Uterus (tissue), 4 donors: ENCODE measurements around the gene C17orf114. TPM values are rescaled to one million over a fixed set of nuclear protein-coding genes. Genes with fewer than 3 reads are reported as not detected.

Experiments
- DNase-seq, 2 donors: peaks; one replicate each; pipeline ENCODE4 v3.0.0-alpha.2; 2019 to 2020
- H3K27ac ChIP-seq, 2 donors: fragments of 200-600 bp; sonication (generic); 1 replicate in 1 of 2; 2 replicates in 1 of 2; pipeline ENCODE4 v1.5.1; 2016 to 2018
- H3K27me3 ChIP-seq, 2 donors: fragments of 200-600 bp; sonication (generic); one replicate each; pipeline ENCODE4 v1.5.1; 2018 to 2019; ENCODE audit warnings: control low read depth in 1 of 2
- H3K36me3 ChIP-seq, 2 donors: fragments of 200-600 bp; sonication (generic); one replicate each; pipeline ENCODE4 v1.5.1; 2019; ENCODE audit warnings: control low read depth in 1 of 2
- H3K4me1 ChIP-seq, 2 donors: fragments of 200-600 bp; sonication (generic); one replicate each; pipeline ENCODE4 v1.5.1; 2018 to 2019; ENCODE audit warnings: control low read depth in 1 of 2
- H3K4me3 ChIP-seq, 2 donors: fragments of 200-600 bp; sonication (generic); 1 replicate in 1 of 2; 2 replicates in 1 of 2; pipeline ENCODE4 v1.5.1; 2018 to 2019; ENCODE audit warnings: mild to moderate bottlenecking in 1 of 2
- H3K9me3 ChIP-seq, 2 donors: fragments of 200-600 bp; sonication (generic); one replicate each; pipeline ENCODE4 v1.5.1; 2019; ENCODE audit warnings: control low read depth in 1 of 2
- CTCF ChIP-seq, 4 experiments: fragments of 200-600 bp in 2 of 4; fragments of 450-650 bp in 2 of 4; sonication (generic) in 2 of 4; IDR thresholded peaks; one replicate each; pipeline ENCODE4 v1.5.1; 2016 to 2019; ENCODE audit warnings: antibody characterized with exemption in 4 of 4, mild to moderate bottlenecking in 2 of 4, moderate library complexity in 1 of 4
- POLR2A ChIP-seq, 2 donors: fragments of 450-650 bp; IDR thresholded peaks; one replicate each; pipeline ENCODE4 v1.6.1; 2016; ENCODE audit warnings: antibody characterized with exemption in 2 of 2, mild to moderate bottlenecking in 1 of 2, moderate library complexity in 1 of 2
- intact Hi-C: fragments of 100-400 bp; cut with DNase I; formaldehyde crosslinking; loops from one replicate; pipeline ENCODE4 v1.15.1; 2023; ENCODE audit warnings: low total_unique reads
- total RNA-seq, 4 donors: library from RNA; depleted of rRNA in 3 of 4; stranded (reverse); fragments of >200 nt in 3 of 4; gene quantifications; one replicate each; pipeline versions ENCODE4 v1.1.0 to v1.2.4, GENCODE V29; 2014 to 2023
- donor health status: DM: yes; HTN: yes; CAD: no.

Gene C17orf114

GRCh38 chr17:4759776-4760236, 42.3 kb downstream of the C17orf114 start:
- no peak for DNase-seq
- no peak overlapping the region for H3K27ac ChIP-seq
- H3K4me3 ChIP-seq, result no peak overlapping the region
- no peaks in the 10 kb centered on the region for H3K27me3 ChIP-seq
- H3K4me1 ChIP-seq, result no peaks in the 10 kb centered on the region
- no peaks in the 10 kb centered on the region for H3K9me3 ChIP-seq
- TF ChIP-seq POLR2A (IDR thresholded peaks at IDR 0.05), result no peak
- no peak for TF ChIP-seq CTCF (IDR thresholded peaks at IDR 0.05)
- H3K36me3 ChIP-seq, result no peaks in the 10 kb centered on the region
- intact Hi-C loops, result no loop called here

GRCh38 chr17:4753392-4753791, 48.7 kb downstream of the C17orf114 start:
- no peaks in the 10 kb centered on the region for H3K27me3 ChIP-seq
- no peak overlapping the region for H3K27ac ChIP-seq
- H3K36me3 ChIP-seq, result no peaks in the 10 kb centered on the region
- intact Hi-C loops, result no loop called here
- H3K4me3 ChIP-seq, result no peak overlapping the region
- no peak for DNase-seq
- H3K9me3 ChIP-seq, result no peaks in the 10 kb centered on the region
- TF ChIP-seq POLR2A (IDR thresholded peaks at IDR 0.05) (no peak), CTCF (IDR thresholded peaks at IDR 0.05) (no peak)
- no peaks in the 10 kb centered on the region for H3K4me1 ChIP-seq

- Histone ChIP-seq H3K4me1 (no peaks in the 10 kb centered on the region), H3K36me3 (no peaks in the 10 kb centered on the region), H3K9me3 (no peaks in the 10 kb centered on the region), H3K27me3 (no peaks in the 10 kb centered on the region), H3K27ac (no peak overlapping the region), H3K4me3 (no peak overlapping the region)
- TF ChIP-seq POLR2A (IDR thresholded peaks at IDR 0.05) (no peak), CTCF (IDR thresholded peaks at IDR 0.05) (no peak)
- intact Hi-C loops, result no loop called here
- no peak for DNase-seq
These were observed 50.2 kb downstream of the C17orf114 start for GRCh38 chr17:4751932-4752331.

Other genes starting within 250 kb of the C17orf114 start
- gene MYBBP1A, start 246.9 kb downstream of the C17orf114 start, total RNA-seq, result 10 to 100 TPM; 10.9 to 64.7 (median 25.2) TPM
- gene GGT6, start 241.8 kb downstream of the C17orf114 start, total RNA-seq, result 1 to 10 TPM in 1 of 4 donors, under 1 TPM in 2, not detected in 1; 0.21 to 4.4 (median 0.29) TPM
- gene SMTNL2, start 217.8 kb downstream of the C17orf114 start, total RNA-seq, result 10 to 100 TPM in 1 of 4 donors, 1 to 10 TPM in 2, not detected in 1; 5.7 to 12.0 (median 6.8) TPM
- gene ALOX15, start 160.7 kb downstream of the C17orf114 start, total RNA-seq, result 1 to 10 TPM in 1 of 4 donors, under 1 TPM in 1, not detected in 2; 0.24 to 2.9 TPM
- 10 to 100 TPM in 3 of 4 donors, 1 to 10 TPM in 1; 7.4 to 56.8 (median 35.8) TPM for gene PELP1, start 98.2 kb downstream of the C17orf114 start, total RNA-seq
- 10 to 100 TPM; 11.6 to 48.5 (median 40.8) TPM for gene ARRB2, start 91.7 kb downstream of the C17orf114 start, total RNA-seq
- gene MED11, start 70.9 kb downstream of the C17orf114 start, total RNA-seq, result 100 to 1,000 TPM in 1 of 4 donors, 10 to 100 TPM in 2, 1 to 10 TPM in 1; 2.9 to 209 (median 14.0) TPM
- under 1 TPM in 2 of 4 donors, not detected in 2; 0.58 to 0.69 TPM for gene ZMYND15, start 62.5 kb downstream of the C17orf114 start, total RNA-seq
- gene CXCL16, start 62.4 kb downstream of the C17orf114 start, total RNA-seq, result 1 to 10 TPM; 1.0 to 9.1 (median 7.1) TPM
- not detected for gene TM4SF5, start 30.4 kb downstream of the C17orf114 start, total RNA-seq
- gene VMO1, start 16.0 kb downstream of the C17orf114 start, total RNA-seq, result 1 to 10 TPM in 2 of 4 donors, not detected in 2; 1.3 to 2.2 TPM
- not detected for gene GLTPD2, start 13.4 kb downstream of the C17orf114 start, total RNA-seq
- gene PSMB6, start 6.2 kb downstream of the C17orf114 start, total RNA-seq, result 10 to 100 TPM; 64.9 to 99.7 (median 87.3) TPM
- 10 to 100 TPM in 3 of 4 donors, 1 to 10 TPM in 1; 10.0 to 54.3 (median 25.1) TPM for gene PLD2, start 4.8 kb upstream of the C17orf114 start, total RNA-seq
- 10 to 100 TPM; 17.9 to 99.2 (median 27.9) TPM for gene MINK1, start 31.0 kb upstream of the C17orf114 start, total RNA-seq
- gene C17orf107, start 97.2 kb upstream of the C17orf114 start, total RNA-seq, result 1 to 10 TPM in 3 of 4 donors, not detected in 1; 2.9 to 6.6 (median 3.5) TPM
- under 1 TPM in 2 of 4 donors, not detected in 2; 0.79 to 0.83 TPM for gene CHRNE, start 100.8 kb upstream of the C17orf114 start, total RNA-seq
- not detected for gene GP1BA, start 129.9 kb upstream of the C17orf114 start, total RNA-seq
- gene SLC25A11, start 137.7 kb upstream of the C17orf114 start, total RNA-seq, result 10 to 100 TPM in 3 of 4 donors, 1 to 10 TPM in 1; 9.5 to 58.2 (median 42.9) TPM
- gene RNF167, start 137.9 kb upstream of the C17orf114 start, total RNA-seq, result 100 to 1,000 TPM in 1 of 4 donors, 10 to 100 TPM in 3; 14.8 to 100 (median 53.1) TPM
- gene PFN1, start 146.2 kb upstream of the C17orf114 start, total RNA-seq, result 100 to 1,000 TPM; 170 to 396 (median 304) TPM
- gene ENO3, start 148.8 kb upstream of the C17orf114 start, total RNA-seq, result 1 to 10 TPM in 3 of 4 donors, not detected in 1; 2.8 to 3.7 (median 3.6) TPM
- 10 to 100 TPM; 18.4 to 58.3 (median 34.0) TPM for gene SPAG7, start 165.5 kb upstream of the C17orf114 start, total RNA-seq
- gene CAMTA2, start 185.3 kb upstream of the C17orf114 start, total RNA-seq, result 10 to 100 TPM in 3 of 4 donors, 1 to 10 TPM in 1; 7.3 to 80.8 (median 12.7) TPM
- 1 to 10 TPM in 1 of 4 donors, not detected in 3; 3.4 TPM for gene INCA1, start 195.2 kb upstream of the C17orf114 start, total RNA-seq
- 100 to 1,000 TPM in 1 of 4 donors, 10 to 100 TPM in 3; 22.9 to 140 (median 30.5) TPM for gene KIF1C, start 195.6 kb upstream of the C17orf114 start, total RNA-seq
- under 1 TPM in 1 of 4 donors, not detected in 3; 0.55 TPM for gene SLC52A1, start 233.1 kb upstream of the C17orf114 start, total RNA-seq